Activated T-cell treated with anti-CD3 and anti-CD28 coated beads, Interleukin-2, amount 50 U/mL, for 4 hours (primary cell): Measurements from ENCODE around the gene IGSF5. TPM values are rescaled to one million over a fixed set of nuclear protein-coding genes. Genes with fewer than 3 reads are reported as not detected.
"Not testable (repeated sequence)": the region's sequence is repeated elsewhere in the genome, so short reads cannot be mapped to it uniquely, and the experiment has no call there.

Experiments
- ATAC-seq, 2 donors: fragments of 200-7000 bp; cut with Tn5 transposase; one replicate each; pipeline ENCODE4 v1.10.0; 2021
- DNase-seq: peaks from one replicate; pipeline ENCODE4 v3.0.0-alpha.2; 2020
- H3K27me3 Mint-ChIP-seq: one replicate; pipeline ENCODE4 v1.8.0; 2021; ENCODE audit warnings: low read depth, mixed read lengths
- H3K36me3 Mint-ChIP-seq: one replicate; pipeline ENCODE4 v1.8.0; 2022; ENCODE audit warnings: mixed read lengths; ENCODE audit not compliant: insufficient read depth
- H3K4me1 Mint-ChIP-seq: one replicate; pipeline ENCODE4 v1.8.0; 2021; ENCODE audit warnings: low read depth, mixed read lengths
- H3K4me3 Mint-ChIP-seq: one replicate; pipeline ENCODE4 v1.8.0; 2021; ENCODE audit warnings: mild to moderate bottlenecking, moderate library complexity, mixed read lengths
- H3K9me3 Mint-ChIP-seq: one replicate; pipeline ENCODE4 v1.8.0; 2021; ENCODE audit warnings: mixed read lengths
- total RNA-seq, 3 donors: library from RNA; stranded (reverse); gene quantifications; one replicate each; pipeline ENCODE4 v1.2.1, GENCODE V29; 2021

Gene IGSF5
- total RNA-seq, 3 donors from 2014 or later = not detected

DNA sequence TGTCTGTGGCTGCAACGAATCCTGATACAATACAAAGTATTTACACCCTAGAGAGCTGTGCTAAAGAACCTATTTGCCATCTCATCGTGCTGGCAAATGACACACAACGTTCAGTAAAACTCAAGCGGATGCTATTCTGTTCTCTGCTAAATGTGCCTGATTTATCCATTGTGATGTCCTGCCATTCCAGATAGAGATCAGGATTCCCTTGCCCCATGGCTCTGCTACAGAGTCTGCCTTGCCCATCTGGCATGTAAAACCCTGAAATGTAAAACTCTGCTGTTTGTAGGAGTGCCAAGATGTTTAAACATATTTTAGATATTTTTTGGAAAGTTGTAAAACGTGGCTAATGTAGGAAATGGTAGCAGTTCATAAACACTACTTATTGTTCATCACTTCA is 20.0 kb upstream of the IGSF5 start:
- peaks cover 1% of the 10 kb centered on the region for H3K27me3 Mint-ChIP-seq

DNA sequence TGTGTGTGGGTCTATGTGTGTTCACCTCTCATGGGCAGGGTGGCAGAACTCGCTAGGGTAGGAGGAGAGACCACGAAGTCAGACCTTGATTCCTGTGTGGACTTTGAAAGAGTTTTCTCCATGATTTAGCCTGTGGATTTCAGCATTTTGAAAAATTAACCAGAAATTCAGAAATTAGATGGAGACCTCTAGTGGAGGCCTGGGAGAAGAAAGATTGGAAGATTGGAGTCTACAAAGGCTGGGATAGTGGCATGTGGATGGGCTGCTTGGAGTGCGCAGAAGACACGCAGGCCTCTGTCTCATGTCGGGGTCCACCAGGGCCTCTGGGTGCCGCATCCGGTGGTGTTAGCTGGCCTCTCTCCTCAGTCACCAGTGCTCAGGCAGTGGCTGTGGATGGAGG is 18.9 kb upstream of the IGSF5 start:
- H3K27me3 Mint-ChIP-seq = peaks cover 1% of the 10 kb centered on the region

More for the DNA sequence above, 20.0 kb upstream of the IGSF5 start:
- no peaks in the 10 kb centered on the region for H3K36me3 Mint-ChIP-seq
- H3K9me3 Mint-ChIP-seq = no peaks in the 10 kb centered on the region
- no peak for ATAC-seq
- DNase-seq = no peak
- H3K4me3 Mint-ChIP-seq = no peak overlapping the region
- H3K4me1 Mint-ChIP-seq = no peaks in the 10 kb centered on the region

GRCh38 chr21:39727401-39728120 is 17.4 kb upstream of the IGSF5 start:
- H3K9me3 Mint-ChIP-seq = no peaks in the 10 kb centered on the region

More for the DNA sequence above, 18.9 kb upstream of the IGSF5 start:
- DNase-seq (no peak), ATAC-seq (no peak)
- no peaks in the 10 kb centered on the region for H3K9me3 Mint-ChIP-seq
- H3K4me1 Mint-ChIP-seq = no peaks in the 10 kb centered on the region
- no peaks in the 10 kb centered on the region for H3K36me3 Mint-ChIP-seq
- no peak overlapping the region for H3K4me3 Mint-ChIP-seq

DNA sequence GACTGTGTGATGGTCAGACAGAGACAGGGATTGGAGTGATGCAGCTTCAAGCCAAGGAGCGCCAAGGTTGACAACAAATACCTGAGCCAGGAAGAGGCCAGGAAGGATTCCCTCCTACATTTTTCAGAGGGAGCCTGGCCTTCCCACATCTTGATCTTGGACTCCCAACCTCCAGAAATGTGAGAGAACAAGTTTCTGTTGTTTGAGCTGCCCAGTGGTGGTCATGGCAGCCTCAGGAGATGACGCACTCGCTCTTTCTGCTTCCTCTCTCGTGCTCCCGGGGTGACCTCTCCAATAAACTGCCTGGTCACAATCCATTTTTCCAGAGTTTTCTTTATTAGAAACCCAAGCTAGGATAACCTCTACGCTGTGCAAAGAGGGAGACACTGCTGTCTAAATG is 16.6 kb upstream of the IGSF5 start:
- DNase-seq = no peak
- Mint-ChIP-seq H3K4me1 (no peaks in the 10 kb centered on the region), H3K27me3 (no peaks in the 10 kb centered on the region), H3K9me3 (no peaks in the 10 kb centered on the region), H3K4me3 (no peak overlapping the region), H3K36me3 (no peaks in the 10 kb centered on the region)
- no peak for ATAC-seq

More at GRCh38 chr21:39727401-39728120, 17.4 kb upstream of the IGSF5 start:
- Mint-ChIP-seq H3K36me3 (no peaks in the 10 kb centered on the region), H3K27me3 (no peaks in the 10 kb centered on the region), H3K4me1 (no peaks in the 10 kb centered on the region), H3K4me3 (no peak overlapping the region)
- ATAC-seq (no peak), DNase-seq (no peak)

- no peaks in the 10 kb centered on the region for H3K9me3 Mint-ChIP-seq
Measured at GRCh38 chr21:39730418-39731157, 14.4 kb upstream of the IGSF5 start.

GRCh38 chr21:39736716-39737115 is 8.3 kb upstream of the IGSF5 start:
- no peak for ATAC-seq

More at GRCh38 chr21:39730418-39731157, 14.4 kb upstream of the IGSF5 start:
- ATAC-seq (no peak), DNase-seq (no peak)
- Mint-ChIP-seq H3K36me3 (no peaks in the 10 kb centered on the region), H3K4me1 (no peaks in the 10 kb centered on the region), H3K4me3 (no peak overlapping the region), H3K27me3 (no peaks in the 10 kb centered on the region)

GRCh38 chr21:39737376-39738000 is 7.5 kb upstream of the IGSF5 start:
- H3K9me3 Mint-ChIP-seq = no peaks in the 10 kb centered on the region
- no peak for DNase-seq
- no peaks in the 10 kb centered on the region for H3K4me1 Mint-ChIP-seq
- no peak for ATAC-seq
- H3K27me3 Mint-ChIP-seq = no peaks in the 10 kb centered on the region
- no peaks in the 10 kb centered on the region for H3K36me3 Mint-ChIP-seq
- H3K4me3 Mint-ChIP-seq = no peak overlapping the region

More at GRCh38 chr21:39736716-39737115, 8.3 kb upstream of the IGSF5 start:
- Mint-ChIP-seq H3K4me3 (no peak overlapping the region), H3K27me3 (no peaks in the 10 kb centered on the region), H3K4me1 (no peaks in the 10 kb centered on the region), H3K36me3 (no peaks in the 10 kb centered on the region), H3K9me3 (no peaks in the 10 kb centered on the region)
- no peak for DNase-seq

DNA sequence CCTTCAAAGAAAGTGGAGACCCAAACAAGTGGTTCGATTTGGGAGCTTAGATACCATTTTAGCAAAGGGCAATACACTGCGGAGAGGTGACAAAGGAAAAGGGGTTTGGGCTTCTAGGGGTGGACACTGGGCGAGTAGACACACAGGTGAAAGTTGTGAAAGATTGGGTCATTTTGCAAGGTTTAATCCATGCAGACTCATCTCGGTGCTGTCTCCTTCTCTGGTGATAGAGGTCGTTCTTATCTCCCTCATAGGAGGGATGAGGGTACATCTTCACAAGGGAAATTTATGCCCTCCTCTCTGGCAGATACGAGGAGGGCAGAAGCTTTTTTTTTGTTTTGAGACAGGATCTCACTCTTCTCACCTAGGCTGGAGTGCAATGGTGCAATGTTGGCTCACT is 6.4 kb upstream of the IGSF5 start:
- Mint-ChIP-seq H3K27me3 (no peaks in the 10 kb centered on the region), H3K4me3 (no peak overlapping the region), H3K4me1 (no peaks in the 10 kb centered on the region), H3K9me3 (no peaks in the 10 kb centered on the region), H3K36me3 (no peaks in the 10 kb centered on the region)
- ATAC-seq (no peak), DNase-seq (no peak)

- not testable (repeated sequence) for DNase-seq, H3K9me3 Mint-ChIP-seq, ATAC-seq, H3K27me3 Mint-ChIP-seq, H3K36me3 Mint-ChIP-seq, H3K4me1 Mint-ChIP-seq, H3K4me3 Mint-ChIP-seq
Measured at GRCh38 chr21:39739531-39739930, 5.5 kb upstream of the IGSF5 start.

- not testable (repeated sequence) for DNase-seq, ATAC-seq, H3K27me3 Mint-ChIP-seq, H3K9me3 Mint-ChIP-seq, H3K4me3 Mint-ChIP-seq, H3K36me3 Mint-ChIP-seq, H3K4me1 Mint-ChIP-seq
Measured at GRCh38 chr21:39742561-39742960, 2.4 kb upstream of the IGSF5 start.

DNA sequence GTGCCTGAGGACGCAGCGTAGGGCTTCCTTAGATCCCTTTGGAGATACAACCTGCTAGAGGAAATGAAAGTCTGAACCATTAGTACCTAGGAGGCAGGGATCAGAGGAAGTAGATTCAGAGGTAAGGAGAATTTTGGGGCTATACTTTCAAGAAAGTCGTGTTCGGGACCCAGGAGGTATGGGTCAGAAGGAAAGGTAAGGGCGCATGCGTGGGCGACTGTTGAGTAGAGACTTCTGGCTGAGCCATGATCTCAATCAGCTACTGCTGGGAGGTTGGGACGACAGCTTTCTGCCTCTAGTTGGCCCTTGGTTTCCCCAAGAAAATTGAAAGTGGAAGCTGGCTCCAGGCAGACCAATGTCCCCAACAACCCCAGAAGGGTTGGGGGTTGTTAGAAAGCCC is 349 bp downstream of the IGSF5 start:
- ATAC-seq, H3K4me3 Mint-ChIP-seq, DNase-seq, H3K27me3 Mint-ChIP-seq, H3K4me1 Mint-ChIP-seq, H3K9me3 Mint-ChIP-seq, H3K36me3 Mint-ChIP-seq: not testable (repeated sequence)

- no peaks in the 10 kb centered on the region for H3K27me3 Mint-ChIP-seq
- DNase-seq (no peak), ATAC-seq (no peak)
- H3K9me3 Mint-ChIP-seq = peaks cover 4% of the 10 kb centered on the region
- H3K4me3 Mint-ChIP-seq = no peak overlapping the region
- H3K4me1 Mint-ChIP-seq = no peaks in the 10 kb centered on the region
- no peaks in the 10 kb centered on the region for H3K36me3 Mint-ChIP-seq
Measured at GRCh38 chr21:39750670-39751069, 5.7 kb downstream of the IGSF5 start.

- ATAC-seq (no peak), DNase-seq (no peak)
- Mint-ChIP-seq H3K27me3 (no peaks in the 10 kb centered on the region), H3K9me3 (peaks cover 7% of the 10 kb centered on the region), H3K4me1 (no peaks in the 10 kb centered on the region), H3K36me3 (no peaks in the 10 kb centered on the region), H3K4me3 (no peak overlapping the region)
Measured at GRCh38 chr21:39754811-39755210, 9.8 kb downstream of the IGSF5 start.

- Mint-ChIP-seq H3K4me1 (no peaks in the 10 kb centered on the region), H3K27me3 (no peaks in the 10 kb centered on the region), H3K9me3 (peaks cover 7% of the 10 kb centered on the region), H3K4me3 (no peak overlapping the region), H3K36me3 (no peaks in the 10 kb centered on the region)
- ATAC-seq = no peak
- DNase-seq = no peak
Measured at GRCh38 chr21:39756285-39756684, 11.3 kb downstream of the IGSF5 start.
